Endodermal cell (in vitro differentiated cells): ENCODE data around the gene SENP8. TPM values are rescaled to one million over a fixed set of nuclear protein-coding genes. Genes with fewer than 3 reads are reported as not detected.

Experiments used
- DNase-seq: peaks from one replicate; pipeline ENCODE4 v3.0.0-alpha.2; 2017
- H3K27ac ChIP-seq: 2 replicates; pipeline ENCODE4 v1.5.1; 2013; ENCODE audit warnings: mild to moderate bottlenecking, low read depth, low read length, moderate library complexity
- H3K27me3 ChIP-seq: 2 replicates; pipeline ENCODE4 v1.6.1; 2013; ENCODE audit warnings: mild to moderate bottlenecking, low read length, moderate library complexity; ENCODE audit not compliant: insufficient read depth, control insufficient read depth, poor library complexity, severe bottlenecking
- H3K36me3 ChIP-seq: 2 replicates; pipeline ENCODE4 v1.7.0; 2013; ENCODE audit warnings: mild to moderate bottlenecking, low read length, moderate library complexity; ENCODE audit not compliant: control insufficient read depth, insufficient read depth
- H3K4me1 ChIP-seq: one replicate; pipeline ENCODE4 v1.7.0; 2013; ENCODE audit warnings: low read length; ENCODE audit not compliant: control insufficient read depth, insufficient read depth
- H3K4me3 ChIP-seq: 2 replicates; pipeline ENCODE4 v1.5.1; 2013; ENCODE audit warnings: mild to moderate bottlenecking, low read length, moderate library complexity
- H3K9ac ChIP-seq: 2 replicates; pipeline ENCODE4 v1.6.1; 2013; ENCODE audit warnings: mild to moderate bottlenecking, low read length, moderate library complexity; ENCODE audit not compliant: poor library complexity, severe bottlenecking; ENCODE audit errors: extremely low read depth
- H3K9me3 ChIP-seq: 2 replicates; pipeline ENCODE4 v1.6.1; 2013; ENCODE audit warnings: mild to moderate bottlenecking, low read length, moderate library complexity; ENCODE audit not compliant: control insufficient read depth
- H3K27ac Mint-ChIP-seq: 2 replicates; pipeline ENCODE4 v1.8.0; 2020; ENCODE audit warnings: mixed read lengths
- H3K27me3 Mint-ChIP-seq: 2 replicates; pipeline ENCODE4 v1.8.0; 2021; ENCODE audit warnings: mild to moderate bottlenecking, mixed read lengths; ENCODE audit not compliant: insufficient read depth
- H3K36me3 Mint-ChIP-seq: 2 replicates; pipeline ENCODE4 v1.8.0; 2020; ENCODE audit warnings: low read depth, mixed read lengths
- H3K4me1 Mint-ChIP-seq: 2 replicates; pipeline ENCODE4 v1.8.0; 2020; ENCODE audit warnings: mixed read lengths
- H3K4me3 Mint-ChIP-seq: 2 replicates; pipeline ENCODE4 v1.8.0; 2020; ENCODE audit warnings: mild to moderate bottlenecking, moderate library complexity, mixed read lengths
- H3K9me3 Mint-ChIP-seq: 2 replicates; pipeline ENCODE4 v1.8.0; 2020; ENCODE audit warnings: mild to moderate bottlenecking, mixed read lengths
- WGBS, 2 experiments: methylation state at CpG; one replicate each; pipeline versions ENCODE4 v1.1.5 to v1.1.7; 2013; ENCODE audit warnings: missing lambda C conversion rate in 2 of 2, mixed read lengths in 1 of 2; ENCODE audit not compliant: insufficient coverage in 1 of 2, insufficient read length in 1 of 2; 5-methylcytosine and 5-hydroxymethylcytosine counted together
- total RNA-seq, 2 donors: library from RNA; stranded (reverse); fragmentation: NEBNext Ultra II Directional in 1 of 2; extraction: Animal tissue kit (Norgen Biotek cat#: 25700) in 1 of 2; gene quantifications; 2 replicates in 1 of 2; 3 replicates in 1 of 2; pipeline ENCODE4 v1.2.1, GENCODE V29; 2021
- TF ChIP-seq, protein P1 (sequence below): fragments of 200-600 bp; sonication (generic); conservative IDR thresholded peaks from 2 replicates; pipeline ENCODE4 v1.5.0; 2021; ENCODE audit warnings: antibody characterized with exemption, mild to moderate bottlenecking

SENP8 gene
- total RNA-seq, 2 donors from 2014 or later: 4.7 to 6.6 TPM

DNA sequence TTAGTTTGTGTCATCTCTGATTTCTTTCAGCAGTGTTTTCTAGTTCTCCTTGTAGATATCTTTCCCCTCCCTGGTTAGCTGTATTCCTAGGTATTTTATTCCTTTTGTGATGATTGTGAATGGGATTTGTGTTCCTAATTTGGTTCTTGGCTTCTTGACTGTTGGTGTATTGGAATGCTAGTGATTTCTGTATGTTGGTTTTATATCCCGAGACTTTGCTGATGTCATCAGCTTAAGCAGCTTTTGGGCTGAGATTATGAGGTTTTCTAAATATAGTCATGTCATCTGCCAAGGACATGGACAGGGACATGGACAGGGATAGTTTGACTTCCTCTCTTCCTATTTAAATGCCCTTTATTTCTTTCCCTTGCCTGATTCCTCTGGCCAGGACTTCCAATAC lies 36.0 kb upstream of the SENP8 start:
- peaks cover 12% of the 10 kb centered on the region for H3K27me3 Mint-ChIP-seq
- Histone ChIP-seq H3K9ac (no peak overlapping the region), H3K27ac (no peak overlapping the region), H3K27me3 (no peaks in the 10 kb centered on the region), H3K4me3 (no peak overlapping the region), H3K36me3 (no peaks in the 10 kb centered on the region), H3K9me3 (peaks cover 6% of the 10 kb centered on the region), H3K4me1 (no peaks in the 10 kb centered on the region)
- no peak overlapping the region for H3K4me3 Mint-ChIP-seq
- no peaks in the 10 kb centered on the region for H3K4me1 Mint-ChIP-seq
- peaks cover 23% of the 10 kb centered on the region for H3K36me3 Mint-ChIP-seq
- TF ChIP-seq, protein P1, sequence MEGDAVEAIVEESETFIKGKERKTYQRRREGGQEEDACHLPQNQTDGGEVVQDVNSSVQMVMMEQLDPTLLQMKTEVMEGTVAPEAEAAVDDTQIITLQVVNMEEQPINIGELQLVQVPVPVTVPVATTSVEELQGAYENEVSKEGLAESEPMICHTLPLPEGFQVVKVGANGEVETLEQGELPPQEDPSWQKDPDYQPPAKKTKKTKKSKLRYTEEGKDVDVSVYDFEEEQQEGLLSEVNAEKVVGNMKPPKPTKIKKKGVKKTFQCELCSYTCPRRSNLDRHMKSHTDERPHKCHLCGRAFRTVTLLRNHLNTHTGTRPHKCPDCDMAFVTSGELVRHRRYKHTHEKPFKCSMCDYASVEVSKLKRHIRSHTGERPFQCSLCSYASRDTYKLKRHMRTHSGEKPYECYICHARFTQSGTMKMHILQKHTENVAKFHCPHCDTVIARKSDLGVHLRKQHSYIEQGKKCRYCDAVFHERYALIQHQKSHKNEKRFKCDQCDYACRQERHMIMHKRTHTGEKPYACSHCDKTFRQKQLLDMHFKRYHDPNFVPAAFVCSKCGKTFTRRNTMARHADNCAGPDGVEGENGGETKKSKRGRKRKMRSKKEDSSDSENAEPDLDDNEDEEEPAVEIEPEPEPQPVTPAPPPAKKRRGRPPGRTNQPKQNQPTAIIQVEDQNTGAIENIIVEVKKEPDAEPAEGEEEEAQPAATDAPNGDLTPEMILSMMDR: no peak
- peaks cover 21% of the 10 kb centered on the region for H3K9me3 Mint-ChIP-seq
- 94 to 100% methylated on average over 1 of the region's 1 CpG for WGBS, 2 experiments
- no peak overlapping the region for H3K27ac Mint-ChIP-seq
- DNase-seq: no peak

DNA sequence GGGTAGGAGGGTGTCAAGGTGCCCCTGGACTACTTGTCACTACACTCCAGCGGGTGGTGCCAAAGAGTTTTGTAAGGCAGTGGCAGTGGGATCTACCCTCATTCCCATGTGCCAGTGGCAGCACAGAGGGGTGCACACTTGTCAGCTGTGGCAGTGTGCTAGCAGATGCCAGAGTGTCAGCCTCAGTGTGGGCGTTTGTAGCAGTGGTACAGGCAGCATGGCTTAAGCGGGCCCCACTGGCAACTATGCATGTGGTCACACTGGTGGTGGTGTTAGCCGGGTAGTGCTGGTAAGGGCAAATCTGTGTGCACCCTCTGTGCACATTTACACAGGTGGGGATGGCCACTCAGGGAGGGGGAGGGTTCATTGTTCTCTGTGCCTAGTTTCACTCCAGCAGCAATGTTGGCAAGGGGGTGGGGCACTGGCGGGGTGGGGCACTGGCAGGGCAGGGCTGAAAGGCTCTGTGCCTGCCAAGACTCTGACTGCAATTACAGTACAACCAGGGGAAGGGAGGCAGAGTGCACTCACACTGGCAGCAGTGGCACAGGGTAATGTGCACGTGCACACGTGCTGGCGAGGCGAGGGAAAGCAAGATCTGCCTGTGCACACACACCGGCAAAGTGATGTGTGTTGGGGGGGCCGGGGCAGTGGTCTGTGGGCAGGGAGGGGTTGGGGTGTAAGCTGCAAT lies 32.0 kb upstream of the SENP8 start:
- no peak overlapping the region for H3K9ac ChIP-seq
- no peak overlapping the region for H3K27ac ChIP-seq
- no peak for DNase-seq
- Mint-ChIP-seq H3K9me3 (peaks cover 21% of the 10 kb centered on the region), H3K27ac (no peak overlapping the region), H3K27me3 (peaks cover 12% of the 10 kb centered on the region), H3K4me1 (no peaks in the 10 kb centered on the region), H3K4me3 (no peak overlapping the region), H3K36me3 (peaks cover 30% of the 10 kb centered on the region)
- TF ChIP-seq, protein P1: no peak
- H3K9me3 ChIP-seq: peaks cover 6% of the 10 kb centered on the region
- no peaks in the 10 kb centered on the region for H3K4me1 ChIP-seq
- no peaks in the 10 kb centered on the region for H3K27me3 ChIP-seq
- H3K4me3 ChIP-seq: no peak overlapping the region
- 92 to 95% methylated on average over 2 to 11 of the region's 11 CpGs for WGBS, 2 experiments
- no peaks in the 10 kb centered on the region for H3K36me3 ChIP-seq

DNA sequence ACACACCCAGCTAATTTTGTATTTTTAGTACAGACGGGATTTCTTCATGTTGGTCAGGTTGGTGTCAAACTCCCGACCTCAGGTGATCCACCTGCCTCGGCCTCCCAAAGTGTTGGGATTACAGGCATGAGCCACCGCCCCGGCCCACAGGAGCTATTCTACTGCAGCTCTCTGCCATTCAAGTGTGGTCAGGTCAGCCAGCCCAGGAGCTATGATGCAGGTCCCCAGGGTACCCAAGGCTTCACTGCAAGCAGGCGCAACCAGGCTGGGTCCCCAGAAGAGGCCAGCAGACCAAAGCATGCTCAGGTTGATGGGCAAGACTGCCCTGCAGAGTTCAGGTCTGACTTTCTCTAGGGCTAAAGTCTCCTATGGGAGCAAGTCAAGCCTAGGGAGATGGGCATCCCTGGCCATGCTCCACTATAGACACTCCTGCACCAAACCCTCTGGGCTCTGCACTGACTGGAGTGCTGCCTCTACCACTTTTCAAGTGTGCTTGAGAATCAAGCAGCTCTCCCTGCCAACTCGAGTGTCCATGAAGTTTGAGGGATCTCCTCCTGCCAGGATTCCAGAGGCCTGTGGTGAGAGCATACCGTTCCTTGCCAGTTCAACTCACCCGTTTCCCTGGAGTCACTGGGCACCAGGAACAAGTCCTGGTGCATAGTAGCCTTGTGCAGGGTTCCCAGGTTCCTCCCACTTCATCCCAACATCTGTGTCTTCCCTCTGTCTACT lies 31.1 kb upstream of the SENP8 start:
- Mint-ChIP-seq H3K27ac (no peak overlapping the region), H3K9me3 (peaks cover 21% of the 10 kb centered on the region), H3K27me3 (peaks cover 12% of the 10 kb centered on the region), H3K36me3 (peaks cover 33% of the 10 kb centered on the region), H3K4me1 (no peaks in the 10 kb centered on the region), H3K4me3 (no peak overlapping the region)
- TF ChIP-seq, protein P1: no peak
- Histone ChIP-seq H3K4me1 (no peaks in the 10 kb centered on the region), H3K27ac (no peak overlapping the region), H3K4me3 (no peak overlapping the region), H3K9ac (no peak overlapping the region), H3K9me3 (peaks cover 6% of the 10 kb centered on the region), H3K36me3 (no peaks in the 10 kb centered on the region), H3K27me3 (no peaks in the 10 kb centered on the region)
- no peak for DNase-seq
- WGBS, 2 experiments: 92 to 95% methylated on average over 9 of the region's 9 CpGs
